Measurements from ENCODE around the gene NEK9.
A peak's percentile ranks its signal among the peaks of the same experiment; 100 is the strongest.
"Not testable (repeated sequence)": the region's sequence is repeated elsewhere in the genome, so short reads cannot be mapped to it uniquely, and the experiment has no call there.

Gene NEK9

DNA sequence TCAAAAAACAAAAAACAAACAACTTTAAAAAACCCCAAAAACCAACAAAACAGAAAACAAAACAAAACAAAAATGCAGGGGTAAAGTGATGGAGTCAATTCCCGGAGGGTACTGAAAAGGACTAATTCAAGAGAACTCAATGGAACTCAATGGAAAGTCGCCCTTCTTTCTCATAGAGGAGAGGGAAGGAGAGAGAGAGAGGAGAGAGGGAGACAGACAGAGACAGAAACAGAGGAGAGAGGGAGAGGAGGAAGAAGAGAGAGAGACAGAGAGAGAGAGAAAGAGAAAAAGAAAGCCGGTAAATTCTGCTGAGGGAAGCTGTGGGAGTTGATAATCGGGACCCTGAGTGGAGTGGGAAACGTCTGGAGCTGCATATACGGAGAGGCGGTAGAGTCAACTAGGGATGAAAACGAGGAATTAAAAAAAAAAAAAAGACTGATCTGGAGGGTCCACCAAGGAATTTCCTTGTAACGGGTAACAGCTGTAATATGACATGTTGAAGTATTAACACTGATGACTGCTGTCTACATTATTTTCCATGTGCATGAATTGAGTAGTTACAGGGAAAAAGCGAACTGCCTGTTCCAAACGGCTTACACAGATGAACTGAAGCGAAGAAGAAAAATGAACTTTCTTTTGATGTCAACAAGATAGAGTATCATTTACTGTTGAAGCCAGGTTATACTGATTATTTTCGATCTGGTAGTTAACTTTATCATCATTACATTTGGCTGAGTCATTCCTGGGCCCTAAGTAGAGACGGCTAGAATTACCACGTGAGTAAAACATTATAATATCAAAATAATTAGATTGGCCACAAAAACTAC lies 58.3 kb downstream of the NEK9 start:
- peak overlapping the region; percentile 65 for H3K4me3 ChIP-seq (ENCODE audit: low read depth, low read length)

DNA sequence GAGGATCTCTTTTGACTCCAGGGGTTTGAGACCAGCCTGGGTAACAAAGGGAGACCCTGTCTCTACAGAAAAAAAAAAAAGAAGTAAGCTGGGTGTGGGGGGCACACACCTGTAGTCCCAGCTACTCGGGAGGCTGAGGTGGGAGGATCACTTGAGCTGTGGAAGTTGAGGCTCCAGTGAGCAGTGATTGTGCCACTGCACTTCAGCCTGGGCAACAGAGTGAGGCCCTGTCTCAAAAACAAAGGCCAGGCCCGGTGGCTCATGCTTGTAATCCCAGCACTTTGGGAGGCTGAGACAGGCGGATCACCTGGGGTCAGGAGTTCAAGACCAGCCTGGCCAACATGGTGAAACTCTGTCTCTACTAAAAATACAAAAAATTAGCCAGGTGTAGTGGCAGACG lies 59.1 kb downstream of the NEK9 start:
- not testable (repeated sequence) for H3K4me3 ChIP-seq (ENCODE audit: low read depth, low read length)

DNA sequence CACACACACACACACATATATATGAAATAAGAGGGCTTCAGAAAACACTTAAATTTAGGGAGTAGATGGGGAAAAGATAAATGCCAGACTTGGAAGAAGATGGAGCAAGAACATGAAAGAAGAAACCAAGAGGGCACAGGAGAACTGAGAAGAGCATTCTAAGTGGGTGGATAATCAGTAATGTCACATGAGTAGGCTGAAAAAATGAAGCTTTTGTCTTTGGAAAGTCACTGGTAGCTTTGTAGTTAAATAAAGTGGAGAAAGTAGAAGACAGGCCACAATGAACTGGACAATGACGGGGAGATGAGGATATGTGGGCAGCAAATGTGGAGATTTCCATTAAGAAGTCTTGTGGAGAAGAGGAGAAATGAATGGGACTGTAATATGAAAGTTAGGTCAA lies 59.6 kb downstream of the NEK9 start:
- H3K4me3 ChIP-seq (ENCODE audit: low read depth, low read length) = no peak overlapping the region

DNA sequence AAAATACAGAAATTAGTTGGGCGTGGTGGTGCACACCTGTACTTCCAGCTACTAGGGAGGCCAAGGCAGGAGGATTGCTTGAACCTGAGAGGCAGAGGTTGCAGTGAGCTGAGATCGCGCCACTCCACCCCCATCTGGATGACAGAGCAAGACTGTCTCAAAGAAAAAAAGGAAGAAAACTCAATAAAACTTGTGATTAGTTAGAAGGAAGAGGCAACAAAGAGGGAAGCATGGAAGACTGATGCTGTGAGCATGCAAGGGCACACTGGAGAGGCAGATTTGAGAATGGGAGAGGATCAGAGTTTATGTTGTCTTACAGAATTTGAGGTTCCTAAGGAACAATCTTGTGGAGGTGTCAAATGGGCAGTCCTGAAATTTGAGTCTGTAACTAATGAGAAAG lies 60.2 kb downstream of the NEK9 start:
- H3K4me3 ChIP-seq (ENCODE audit: low read depth, low read length) = no peak overlapping the region

DNA sequence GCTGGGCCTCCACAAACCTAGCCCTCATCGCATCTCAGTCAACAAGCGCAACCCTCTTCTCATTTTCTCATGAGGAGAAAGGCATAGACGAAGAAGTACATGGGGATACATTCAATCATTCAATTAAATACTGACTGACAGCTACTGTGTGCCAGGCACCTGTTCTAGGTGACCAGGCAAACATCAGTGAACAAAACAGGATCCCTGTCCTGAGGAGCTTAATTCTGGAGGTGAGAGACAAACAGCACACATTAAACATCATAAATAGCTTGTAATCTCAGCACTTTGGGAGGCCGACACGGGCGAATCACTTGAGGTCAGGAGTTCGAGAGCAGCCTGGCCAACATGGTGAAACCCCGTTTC lies 62.7 kb downstream of the NEK9 start:
- peak overlapping the region; percentile 84 for H3K4me3 ChIP-seq (ENCODE audit: low read depth, low read length)

DNA sequence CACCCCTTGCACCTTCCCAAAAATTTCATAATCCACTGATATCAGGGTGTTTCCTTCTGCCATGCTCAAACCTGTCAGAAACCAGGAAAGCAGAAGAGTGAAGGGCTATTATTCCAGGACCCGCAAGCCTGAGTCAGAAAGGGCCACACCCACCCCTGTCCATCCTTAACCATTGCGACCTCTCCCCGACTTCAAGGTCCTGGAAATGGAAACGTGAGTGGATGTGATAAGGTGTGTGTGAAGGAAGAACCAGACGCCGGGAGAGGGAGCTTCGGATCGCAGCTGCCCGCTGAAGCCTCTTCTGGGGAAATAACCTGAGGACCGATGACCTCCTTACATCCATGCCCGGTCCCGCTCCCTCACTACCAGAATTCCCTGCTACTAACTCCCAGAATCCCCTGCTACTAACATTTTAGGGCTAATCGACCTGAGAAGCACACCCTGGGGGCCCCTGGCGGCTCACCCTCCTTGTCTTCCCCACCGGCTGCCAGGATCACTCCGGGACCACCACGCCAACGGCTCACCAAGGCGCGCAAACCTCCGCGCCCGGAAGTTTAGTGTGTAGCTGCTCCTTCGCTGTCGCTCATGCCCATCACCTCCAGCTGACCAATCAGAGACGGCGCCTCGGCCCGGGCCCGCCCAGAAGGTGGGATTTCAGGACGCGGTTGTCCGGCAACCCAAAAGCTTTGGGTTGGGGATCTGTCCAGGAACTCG lies 63.2 kb downstream of the NEK9 start, which contains the start of gene ACYP1:
Gene ACYP1, minus strand, starts transcription at position 534 of the 714 bp plus-strand sequence. Its CDS starts 471 bp downstream, at position 63.
- H3K4me3 ChIP-seq (ENCODE audit: low read depth, low read length) = peak within 1 kb of the TSS; percentile 84

DNA sequence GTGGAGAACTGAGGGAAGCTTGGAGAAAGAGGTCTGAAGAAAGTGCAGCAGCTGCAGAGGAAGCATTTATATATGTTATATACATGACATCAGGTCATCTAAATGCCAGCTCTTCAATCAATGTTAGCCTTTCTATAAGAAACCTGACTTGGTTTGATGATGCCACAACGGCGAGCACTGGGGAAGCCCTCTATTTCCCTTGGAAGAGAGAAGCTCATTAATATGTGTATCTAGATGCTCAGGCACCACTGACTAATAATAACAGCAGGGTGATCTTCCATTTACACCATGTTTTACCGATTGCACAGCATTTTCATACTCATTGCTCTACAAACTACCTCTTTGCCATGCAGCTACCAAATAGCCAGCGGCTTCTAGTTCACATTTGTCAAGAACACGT lies 63.8 kb downstream of the NEK9 start:
- peak overlapping the region; percentile 84 for H3K4me3 ChIP-seq (ENCODE audit: low read depth, low read length)

DNA sequence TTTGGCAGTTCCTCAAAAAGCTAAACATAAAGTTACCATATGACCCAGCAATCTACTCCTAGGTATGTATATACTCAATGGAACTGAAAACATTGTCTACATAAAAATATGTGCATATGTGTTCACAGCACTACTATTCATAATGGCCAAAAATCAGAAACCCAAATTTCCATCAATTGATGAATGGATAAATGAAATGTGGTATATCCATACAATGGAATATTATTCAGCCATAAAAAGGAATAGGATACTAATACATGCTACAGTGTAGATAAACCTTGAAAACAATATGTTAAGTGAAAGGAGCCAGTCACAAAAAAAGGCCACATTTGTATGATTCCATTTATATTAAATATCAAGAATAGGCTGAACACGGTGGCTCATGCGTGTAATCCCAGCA lies 66.4 kb downstream of the NEK9 start:
- no peak overlapping the region for H3K4me3 ChIP-seq (ENCODE audit: low read depth, low read length)

DNA sequence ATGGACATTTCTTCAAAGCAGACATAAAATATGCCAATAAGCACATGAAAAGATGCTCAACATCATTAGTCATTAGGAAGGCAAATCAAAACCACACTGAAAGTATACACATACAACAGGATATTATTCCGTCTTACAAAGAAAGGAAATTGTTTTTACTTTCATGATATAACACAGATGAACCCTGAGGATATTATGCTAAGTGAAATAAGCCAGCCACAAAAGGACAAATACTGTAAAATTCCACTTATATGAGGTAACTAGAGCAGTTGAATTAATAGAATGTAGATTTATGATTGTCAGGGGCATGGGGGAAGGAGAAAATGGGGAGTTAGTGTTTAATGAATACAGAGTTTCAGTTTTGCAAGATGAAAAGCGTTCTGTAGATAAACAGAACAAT lies 67.2 kb downstream of the NEK9 start:
- H3K4me3 ChIP-seq (ENCODE audit: low read depth, low read length) = no peak overlapping the region

DNA sequence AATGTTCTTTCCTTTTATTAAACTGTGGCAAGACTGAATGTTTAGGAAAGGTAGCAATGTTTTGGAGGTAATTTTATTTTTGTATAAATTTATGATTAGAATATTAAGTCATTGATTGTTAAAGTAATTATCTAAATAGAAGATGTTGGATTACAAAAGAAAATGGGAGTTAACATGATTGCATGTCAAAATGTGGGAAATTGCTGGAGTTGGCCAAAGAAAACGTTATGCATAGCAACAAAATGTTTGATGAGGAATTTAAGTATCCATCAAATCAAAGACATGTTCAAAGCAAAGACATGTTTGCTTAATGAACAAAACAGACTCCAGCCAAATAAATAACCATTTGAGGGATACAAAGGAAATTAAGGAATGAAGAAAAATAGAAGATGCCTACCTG lies 72.4 kb downstream of the NEK9 start:
- H3K4me3 ChIP-seq (ENCODE audit: low read depth, low read length) = no peak overlapping the region

DNA sequence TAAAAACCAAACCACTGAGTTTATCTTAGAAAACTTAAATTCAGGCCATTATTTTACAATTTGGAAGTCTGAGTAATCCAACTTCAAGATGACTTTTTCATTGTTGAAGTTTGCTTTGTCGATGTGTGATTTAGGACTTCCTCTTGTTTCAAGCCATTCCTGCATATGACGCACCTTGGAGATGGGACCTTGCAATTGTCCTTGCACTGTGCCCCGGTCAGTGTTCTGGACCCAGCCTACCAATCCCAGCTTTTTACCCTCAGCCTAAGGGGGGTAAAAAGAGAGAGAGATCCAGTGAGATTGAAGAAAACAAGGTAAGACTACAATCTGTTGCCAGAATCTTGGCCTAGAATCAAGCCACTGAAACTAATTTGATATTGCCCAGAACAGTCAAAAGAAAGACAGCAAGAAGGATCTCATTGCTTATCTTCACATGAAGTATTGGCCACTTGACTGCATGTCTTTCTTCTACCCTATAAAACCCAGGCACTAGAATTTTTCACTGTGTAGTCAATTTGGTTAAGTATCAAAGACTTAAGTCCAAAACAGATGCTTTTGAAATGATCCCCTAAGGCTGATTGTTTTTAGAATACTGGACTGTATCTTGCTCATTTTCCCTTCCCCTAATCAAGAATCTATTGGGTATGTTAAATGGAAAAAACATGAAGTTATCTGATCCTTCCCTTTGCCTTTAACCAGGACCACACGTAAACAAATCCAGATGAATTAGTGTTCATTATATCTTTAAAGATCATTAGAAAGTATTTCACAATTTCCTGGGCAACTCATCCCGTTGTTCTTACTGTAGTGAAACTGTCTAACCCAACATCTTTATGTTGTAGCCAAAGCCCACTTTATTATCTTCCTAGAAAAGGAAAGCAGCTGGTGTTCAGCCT lies 73.2 kb downstream of the NEK9 start:
- no peak overlapping the region for H3K4me3 ChIP-seq (ENCODE audit: low read depth, low read length)

DNA sequence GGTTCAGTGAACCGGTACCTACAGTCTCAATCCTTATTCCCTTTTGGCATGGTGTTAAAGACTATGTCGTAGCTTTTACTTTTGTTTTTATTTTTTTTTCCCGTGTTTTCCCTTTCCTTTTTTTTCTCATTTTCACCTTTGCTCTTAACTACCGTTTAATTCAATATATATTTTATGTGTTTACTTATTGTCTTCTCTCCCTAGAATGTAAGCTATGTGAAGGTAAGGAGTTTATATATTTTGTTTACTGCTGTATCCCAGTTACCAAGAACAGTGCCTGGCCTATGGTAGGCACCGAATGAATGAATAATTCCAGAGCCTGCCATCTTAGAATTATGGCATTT lies 75.3 kb downstream of the NEK9 start:
- no peak overlapping the region for H3K4me3 ChIP-seq (ENCODE audit: low read depth, low read length)

DNA sequence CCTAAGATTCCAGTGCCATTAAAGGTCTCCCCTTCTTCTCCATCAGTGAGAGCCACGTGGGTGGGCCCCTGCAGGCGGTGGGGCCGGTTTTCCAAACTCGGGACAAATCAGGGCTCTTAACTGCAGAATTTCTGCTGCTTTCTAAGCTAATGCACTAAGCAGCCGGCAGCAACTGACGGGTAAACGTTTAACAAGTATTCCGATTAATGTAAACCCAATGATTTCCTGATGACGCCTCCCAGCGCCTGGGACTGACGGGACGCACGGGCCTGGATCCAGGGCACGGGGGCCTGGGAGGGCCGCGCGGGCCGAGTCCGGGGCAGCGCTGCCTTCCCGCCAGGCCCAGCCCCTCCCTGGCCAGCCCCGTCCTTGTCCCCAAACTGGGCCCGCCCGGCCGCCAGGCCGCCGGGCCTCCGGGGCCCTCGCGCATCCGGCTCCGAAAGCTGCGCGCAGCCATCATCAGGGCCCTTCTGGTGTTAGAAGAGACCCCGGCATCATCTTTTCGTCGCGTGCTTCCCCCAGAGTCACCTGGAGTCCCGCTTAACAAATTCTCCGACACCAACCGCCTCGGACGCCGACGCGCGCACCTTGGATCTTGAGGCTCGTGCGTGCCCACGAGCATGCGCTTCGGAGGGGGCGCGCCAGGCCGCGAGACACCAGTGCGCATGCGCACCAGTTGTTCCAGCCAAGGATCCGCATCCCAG lies 75.8 kb downstream of the NEK9 start, which contains the start of gene MLH3:
Gene MLH3, minus strand, starts transcription at position 616 of the 704 bp plus-strand sequence. CDS start 1,812 bp downstream, outside the sequence.
- H3K4me3 ChIP-seq (ENCODE audit: low read depth, low read length) = peak within 1 kb of the TSS; percentile 53

DNA sequence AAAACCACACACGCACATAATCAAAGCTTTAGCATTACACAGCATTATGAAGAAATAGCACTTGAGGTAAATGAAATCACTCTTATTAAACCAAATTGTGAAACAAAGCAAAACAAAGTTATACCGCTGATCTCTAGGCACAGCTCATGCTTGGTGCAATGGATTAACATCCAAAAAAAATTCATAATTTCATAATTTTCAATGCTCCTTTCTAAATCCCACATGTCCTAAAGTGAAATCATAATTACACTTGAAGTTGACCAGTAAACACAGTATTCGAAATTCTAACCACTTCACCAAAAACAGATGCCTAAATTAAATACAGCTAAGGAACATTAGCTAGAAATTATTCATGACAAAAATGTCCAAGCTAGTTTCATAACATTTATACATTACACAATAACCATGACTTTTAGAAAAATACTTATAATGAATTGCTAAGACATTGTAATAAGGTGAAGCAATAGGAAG lies 77.1 kb downstream of the NEK9 start:
- no peak overlapping the region for H3K4me3 ChIP-seq (ENCODE audit: low read depth, low read length)

DNA sequence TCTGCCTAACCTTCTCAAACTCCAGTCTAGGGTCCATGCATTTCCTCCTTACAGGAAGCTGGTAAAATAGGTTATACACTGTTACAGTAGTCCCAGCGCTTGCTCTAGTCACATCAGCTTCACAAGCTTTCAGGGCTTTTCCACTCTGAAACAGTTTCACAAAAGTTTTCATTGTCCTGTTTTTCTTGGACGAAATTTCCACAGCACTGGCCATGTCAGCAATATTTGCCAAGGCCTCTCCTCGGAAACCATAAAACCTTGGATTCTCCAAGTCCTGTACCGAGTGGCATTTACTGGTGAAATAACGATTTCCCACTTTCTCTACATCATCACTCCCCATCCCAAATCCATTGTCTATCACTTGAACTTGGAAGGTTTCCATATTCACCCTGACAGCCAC lies 77.7 kb downstream of the NEK9 start:
- H3K4me3 ChIP-seq (ENCODE audit: low read depth, low read length) = no peak overlapping the region

DNA sequence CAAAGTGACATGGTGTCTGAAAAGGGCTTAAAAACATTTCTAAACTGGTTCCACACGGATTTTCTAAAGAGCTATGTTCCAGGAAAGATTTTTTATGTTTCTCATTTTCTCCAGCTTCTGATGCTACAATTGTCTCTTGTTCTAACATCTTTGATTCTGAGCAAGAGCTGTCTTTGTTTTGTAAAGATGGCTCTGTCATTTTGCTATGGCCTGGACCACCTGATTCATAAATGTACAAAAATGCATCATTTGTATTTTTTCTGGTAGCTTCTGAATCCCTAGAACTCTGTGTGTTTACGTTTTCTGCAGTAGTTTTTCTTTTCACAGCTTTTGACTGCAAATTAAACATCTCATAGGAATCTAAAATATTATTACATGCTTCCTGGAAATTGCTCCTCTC lies 78.7 kb downstream of the NEK9 start:
- H3K4me3 ChIP-seq (ENCODE audit: low read depth, low read length) = no peak overlapping the region

DNA sequence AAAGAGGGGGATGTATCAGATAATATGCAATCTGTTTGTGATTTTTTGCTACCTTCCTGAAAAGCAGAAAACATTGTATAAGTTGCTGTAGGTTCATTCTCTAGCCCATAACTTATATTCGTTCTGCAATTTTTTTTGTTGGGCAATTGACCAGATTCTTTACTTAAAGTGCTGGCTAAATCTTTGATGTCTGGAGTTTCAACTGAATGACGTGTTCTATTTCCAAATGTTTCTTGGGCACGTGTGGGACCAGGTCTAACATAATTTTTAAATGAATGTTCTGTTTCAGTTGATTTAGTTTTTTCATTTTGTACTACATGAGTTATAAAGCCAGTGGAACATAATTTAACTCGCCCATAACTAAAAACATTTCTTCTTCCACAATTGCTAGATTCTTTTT lies 79.3 kb downstream of the NEK9 start:
- H3K4me3 ChIP-seq (ENCODE audit: low read depth, low read length) = no peak overlapping the region

DNA sequence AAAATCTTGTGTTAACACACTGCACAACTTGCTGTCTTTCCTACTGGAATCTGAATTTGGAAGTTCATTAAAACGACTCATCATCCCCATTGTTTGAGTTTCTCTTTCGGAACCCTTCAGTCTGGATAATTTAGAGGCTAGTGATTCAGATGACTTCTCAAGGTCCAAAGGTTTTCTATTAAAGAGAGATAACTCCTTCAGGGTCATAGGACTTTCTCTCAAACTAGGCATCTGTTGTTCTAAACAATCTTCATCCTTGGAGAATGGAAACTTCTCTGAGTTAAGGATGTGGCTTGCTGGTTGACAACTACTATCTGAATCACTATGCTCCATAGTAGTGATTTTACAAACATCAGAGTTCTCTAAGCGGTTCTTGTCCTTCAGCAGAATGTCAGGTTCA lies 79.9 kb downstream of the NEK9 start:
- no peak overlapping the region for H3K4me3 ChIP-seq (ENCODE audit: low read depth, low read length)

DNA sequence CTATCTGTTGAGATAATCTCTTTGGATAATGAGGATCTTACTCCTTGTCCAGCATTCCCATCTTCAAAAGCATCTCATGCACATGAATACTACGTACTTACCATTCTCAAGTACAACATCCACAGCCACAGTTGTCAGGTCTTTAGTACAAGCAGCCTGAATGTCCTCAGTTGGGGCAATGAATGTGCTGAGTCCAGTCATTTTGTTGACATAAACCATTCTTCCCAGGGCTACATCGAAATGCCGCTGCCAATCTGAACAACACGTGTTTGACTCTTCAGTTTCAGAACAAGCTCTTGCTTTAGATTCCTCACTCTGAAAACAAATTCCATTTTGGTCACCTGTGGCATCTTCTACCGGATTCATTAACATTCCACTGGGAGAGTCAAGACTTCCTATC lies 80.6 kb downstream of the NEK9 start:
- H3K4me3 ChIP-seq (ENCODE audit: low read depth, low read length) = no peak overlapping the region

DNA sequence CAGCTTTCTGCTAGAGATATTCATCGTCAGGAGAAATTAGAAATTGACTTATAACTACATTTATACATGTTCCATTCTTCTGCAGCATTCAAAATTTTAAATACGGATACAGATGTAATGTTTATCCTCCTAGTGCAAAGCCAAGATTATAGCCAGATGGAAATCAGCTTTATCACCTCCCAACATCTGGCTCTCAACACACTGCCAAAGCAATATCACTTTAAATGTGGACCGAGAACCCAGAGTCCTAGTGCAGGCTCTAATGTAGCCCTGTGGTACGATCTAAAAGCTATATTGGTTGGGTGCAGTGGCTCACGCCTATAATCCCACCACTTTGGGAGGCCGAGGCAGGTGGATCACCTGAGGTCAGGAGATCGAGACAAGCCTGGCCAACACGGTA lies 82.1 kb downstream of the NEK9 start:
- no peak overlapping the region for H3K4me3 ChIP-seq (ENCODE audit: low read depth, low read length)

DNA sequence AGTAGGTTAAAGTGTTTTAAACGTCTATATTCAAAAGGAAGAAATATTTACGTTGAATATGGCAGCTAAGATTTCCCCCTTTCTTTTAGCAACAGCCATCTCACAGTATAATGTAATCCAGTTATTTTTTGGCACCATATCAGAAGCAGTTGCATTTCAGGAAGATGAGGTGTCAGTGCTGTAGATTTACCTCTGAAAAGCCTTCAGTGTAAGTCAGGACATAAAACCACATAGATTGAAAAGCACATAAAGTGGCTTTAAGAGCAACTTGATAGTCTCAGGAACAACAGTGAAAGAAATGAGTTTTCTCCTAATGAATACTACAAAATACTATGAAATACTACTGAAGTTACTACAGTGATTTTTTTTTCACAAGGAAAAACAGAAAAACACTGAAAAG lies 82.5 kb downstream of the NEK9 start:
- no peak overlapping the region for H3K4me3 ChIP-seq (ENCODE audit: low read depth, low read length)

All from iPS-11a (cell line).